Body of pancreas (tissue), 4 donors: ENCODE measurements around the gene PLEKHG4B.

Source experiments
- CTCF ChIP-seq, 7 experiments: fragments of 450-650 bp in 4 of 7; fragments of 200-600 bp in 3 of 7; sonication (generic) in 3 of 7; IDR thresholded peaks; one replicate each; pipeline ENCODE4 v1.5.1; 2016 to 2019; ENCODE audit warnings: antibody characterized with exemption in 7 of 7
- POLR2A ChIP-seq, 3 donors: fragments of 450-650 bp; IDR thresholded peaks; one replicate each; pipeline ENCODE4 v1.6.1; 2016; ENCODE audit warnings: antibody characterized with exemption in 3 of 3, mild to moderate bottlenecking in 2 of 3

GRCh38 chr5:192970-193831 is 101.2 kb downstream of the PLEKHG4B start:
- TF ChIP-seq CTCF (IDR thresholded peaks at IDR 0.05) (no peak), POLR2A (IDR thresholded peaks at IDR 0.05) (no peak)
